Progenitor cell of endocrine pancreas (in vitro differentiated cells): ENCODE results near the gene PLPPR5. TPM values are rescaled to one million over a fixed set of nuclear protein-coding genes. Genes with fewer than 3 reads are reported as not detected.

Source experiments
- DNase-seq: peaks from one replicate; pipeline ENCODE4 v3.0.0; 2021; ENCODE audit warnings: low spot score; ENCODE audit not compliant: unreplicated experiment
- H3K27ac Mint-ChIP-seq: 2 replicates; pipeline ENCODE4 v1.8.0; 2021; ENCODE audit warnings: mild to moderate bottlenecking, moderate library complexity, mixed read lengths
- H3K27me3 Mint-ChIP-seq: 2 replicates; pipeline ENCODE4 v1.8.0; 2021; ENCODE audit warnings: mixed read lengths
- H3K36me3 Mint-ChIP-seq: 2 replicates; pipeline ENCODE4 v1.8.0; 2022; ENCODE audit warnings: mixed read lengths; ENCODE audit not compliant: insufficient read depth
- H3K4me1 Mint-ChIP-seq: 2 replicates; pipeline ENCODE4 v1.8.0; 2021; ENCODE audit warnings: low read depth, mixed read lengths
- H3K4me3 Mint-ChIP-seq: 2 replicates; pipeline ENCODE4 v1.8.0; 2021; ENCODE audit warnings: low read depth, mild to moderate bottlenecking, moderate library complexity, mixed read lengths
- H3K9me3 Mint-ChIP-seq: 2 replicates; pipeline ENCODE4 v1.8.0; 2021; ENCODE audit warnings: low read depth, mixed read lengths
- CTCF ChIP-seq: fragments of 200-600 bp; sonication (generic); IDR thresholded peaks from one replicate; pipeline ENCODE4 v1.5.0; 2021; ENCODE audit warnings: antibody characterized with exemption, mild to moderate bottlenecking; ENCODE audit not compliant: unreplicated experiment
- total RNA-seq: library from RNA; stranded (reverse); gene quantifications from 2 replicates; pipeline ENCODE4 v1.2.1, GENCODE V29; 2021

PLPPR5 gene
- total RNA-seq, 1 donor from 2014 or later = 0.77 TPM

- peaks cover 4% of the 10 kb centered on the region for H3K9me3 Mint-ChIP-seq
- no peak for TF ChIP-seq CTCF
- DNase-seq = no peak
- no peaks in the 10 kb centered on the region for H3K36me3 Mint-ChIP-seq
- no peak overlapping the region for H3K27ac Mint-ChIP-seq
- no peaks in the 10 kb centered on the region for H3K27me3 Mint-ChIP-seq
- no peak overlapping the region for H3K4me3 Mint-ChIP-seq
- H3K4me1 Mint-ChIP-seq = no peaks in the 10 kb centered on the region
These were observed 22.6 kb downstream of the PLPPR5 start for GRCh38 chr1:98981917-98982513.

- Mint-ChIP-seq H3K36me3 (no peaks in the 10 kb centered on the region), H3K27me3 (no peaks in the 10 kb centered on the region), H3K27ac (no peak overlapping the region), H3K4me1 (no peaks in the 10 kb centered on the region), H3K4me3 (no peak overlapping the region), H3K9me3 (peaks cover 4% of the 10 kb centered on the region)
- TF ChIP-seq CTCF = no peak
- no peak for DNase-seq
These were observed 25.2 kb downstream of the PLPPR5 start for GRCh38 chr1:98979463-98979862.

- no peak for TF ChIP-seq CTCF
- no peak overlapping the region for H3K4me3 Mint-ChIP-seq
- no peak for DNase-seq
- peaks cover 2% of the 10 kb centered on the region for H3K4me1 Mint-ChIP-seq
- no peaks in the 10 kb centered on the region for H3K36me3 Mint-ChIP-seq
- no peaks in the 10 kb centered on the region for H3K27me3 Mint-ChIP-seq
- H3K27ac Mint-ChIP-seq = no peak overlapping the region
- no peaks in the 10 kb centered on the region for H3K9me3 Mint-ChIP-seq
These were observed 28.9 kb downstream of the PLPPR5 start for GRCh38 chr1:98975810-98976209.

- Mint-ChIP-seq H3K4me1 (peaks cover 2% of the 10 kb centered on the region), H3K27me3 (no peaks in the 10 kb centered on the region), H3K9me3 (no peaks in the 10 kb centered on the region), H3K4me3 (no peak overlapping the region), H3K36me3 (no peaks in the 10 kb centered on the region), H3K27ac (no peak overlapping the region)
- TF ChIP-seq CTCF = no peak
- DNase-seq = no peak
These were observed 29.5 kb downstream of the PLPPR5 start for GRCh38 chr1:98975113-98975512.

GRCh38 chr1:98969798-98970490, 34.7 kb downstream of the PLPPR5 start:
- no peak for TF ChIP-seq CTCF
- H3K27ac Mint-ChIP-seq = no peak overlapping the region
- no peak overlapping the region for H3K4me3 Mint-ChIP-seq
- H3K4me1 Mint-ChIP-seq = peaks cover 2% of the 10 kb centered on the region
- H3K36me3 Mint-ChIP-seq = no peaks in the 10 kb centered on the region
- H3K9me3 Mint-ChIP-seq = no peaks in the 10 kb centered on the region
- DNase-seq = no peak
- H3K27me3 Mint-ChIP-seq = no peaks in the 10 kb centered on the region
